HUES6 (cell line): ENCODE results near the gene OTOF.

Source experiments
- H3K27ac ChIP-seq: 2 replicates; pipeline ENCODE4 v1.7.0; 2013; ENCODE audit warnings: low read depth, mild to moderate bottlenecking, low read length, inconsistent platforms
- H3K27me3 ChIP-seq: 2 replicates; pipeline ENCODE4 v1.6.1; 2013; ENCODE audit warnings: low read length; ENCODE audit not compliant: control insufficient read depth, insufficient read depth
- H3K36me3 ChIP-seq: 2 replicates; pipeline ENCODE4 v1.6.1; 2013; ENCODE audit warnings: low read length; ENCODE audit not compliant: control insufficient read depth, insufficient read depth
- H3K4me1 ChIP-seq: 2 replicates; pipeline ENCODE4 v1.6.1; 2013; ENCODE audit warnings: low read length; ENCODE audit not compliant: control insufficient read depth, insufficient read depth
- H3K4me3 ChIP-seq: 2 replicates; pipeline ENCODE4 v1.5.1; 2013; ENCODE audit warnings: low read depth, low read length
- H3K9ac ChIP-seq: one replicate; pipeline ENCODE4 v1.6.1; 2013; ENCODE audit warnings: mild to moderate bottlenecking, low read length
- H3K9me3 ChIP-seq: 2 replicates; pipeline ENCODE4 v1.6.1; 2013; ENCODE audit warnings: low read depth, low read length; ENCODE audit not compliant: control insufficient read depth, insufficient read depth

OTOF gene

GRCh38 chr2:26429779-26430578 lies 47.9 kb downstream of the OTOF start:
- Histone ChIP-seq H3K4me1 (no peaks in the 10 kb centered on the region), H3K36me3 (no peaks in the 10 kb centered on the region), H3K4me3 (no peak overlapping the region), H3K27ac (no peak overlapping the region), H3K27me3 (no peaks in the 10 kb centered on the region), H3K9me3 (no peaks in the 10 kb centered on the region), H3K9ac (no peak overlapping the region)

- Histone ChIP-seq H3K9ac (no peak overlapping the region), H3K4me3 (no peak overlapping the region), H3K27me3 (no peaks in the 10 kb centered on the region), H3K9me3 (no peaks in the 10 kb centered on the region), H3K27ac (no peak overlapping the region), H3K36me3 (no peaks in the 10 kb centered on the region), H3K4me1 (no peaks in the 10 kb centered on the region)
These were observed 49.1 kb downstream of the OTOF start for GRCh38 chr2:26428846-26429245.

GRCh38 chr2:26424221-26424620 lies 53.7 kb downstream of the OTOF start:
- Histone ChIP-seq H3K4me1 (peaks cover 4% of the 10 kb centered on the region; the same call in 1 of the 2 replicates), H3K9ac (no peak overlapping the region), H3K36me3 (no peaks in the 10 kb centered on the region), H3K27ac (no peak overlapping the region), H3K4me3 (no peak overlapping the region), H3K27me3 (no peaks in the 10 kb centered on the region), H3K9me3 (no peaks in the 10 kb centered on the region)

- Histone ChIP-seq H3K9ac (no peak overlapping the region), H3K36me3 (no peaks in the 10 kb centered on the region), H3K27me3 (no peaks in the 10 kb centered on the region), H3K4me1 (peaks cover 4% of the 10 kb centered on the region; the same call in 1 of the 2 replicates), H3K27ac (no peak overlapping the region), H3K9me3 (no peaks in the 10 kb centered on the region), H3K4me3 (no peak overlapping the region)
These were observed 54.2 kb downstream of the OTOF start for GRCh38 chr2:26423750-26424149.

- Histone ChIP-seq H3K27me3 (no peaks in the 10 kb centered on the region), H3K36me3 (no peaks in the 10 kb centered on the region), H3K27ac (no peak overlapping the region), H3K9ac (no peak overlapping the region), H3K9me3 (no peaks in the 10 kb centered on the region), H3K4me3 (no peak overlapping the region), H3K4me1 (peaks cover 4% of the 10 kb centered on the region; the same call in 1 of the 2 replicates)
These were observed 54.8 kb downstream of the OTOF start for GRCh38 chr2:26422947-26423629.

- no peak overlapping the region for H3K27ac ChIP-seq
- no peaks in the 10 kb centered on the region for H3K36me3 ChIP-seq
These were observed 56.0 kb downstream of the OTOF start for GRCh38 chr2:26421961-26422360.

GRCh38 chr2:26414311-26414710 lies 63.6 kb downstream of the OTOF start:
- Histone ChIP-seq H3K27me3 (no peaks in the 10 kb centered on the region), H3K4me3 (no peak overlapping the region), H3K9me3 (no peaks in the 10 kb centered on the region), H3K4me1 (no peaks in the 10 kb centered on the region), H3K36me3 (no peaks in the 10 kb centered on the region), H3K9ac (no peak overlapping the region), H3K27ac (no peak overlapping the region)

More at GRCh38 chr2:26421961-26422360, 56.0 kb downstream of the OTOF start:
- Histone ChIP-seq H3K9ac (no peak overlapping the region), H3K4me3 (no peak overlapping the region), H3K27me3 (no peaks in the 10 kb centered on the region), H3K9me3 (no peaks in the 10 kb centered on the region), H3K4me1 (peaks cover 4% of the 10 kb centered on the region; the same call in 1 of the 2 replicates)

GRCh38 chr2:26412091-26412673 lies 65.7 kb downstream of the OTOF start:
- H3K27ac ChIP-seq, result no peak overlapping the region
- H3K4me1 ChIP-seq, result no peaks in the 10 kb centered on the region
- no peak overlapping the region for H3K4me3 ChIP-seq
- H3K27me3 ChIP-seq, result no peaks in the 10 kb centered on the region
- H3K9ac ChIP-seq, result no peak overlapping the region
- H3K9me3 ChIP-seq, result no peaks in the 10 kb centered on the region
- H3K36me3 ChIP-seq, result no peaks in the 10 kb centered on the region

GRCh38 chr2:26411419-26411818 lies 66.5 kb downstream of the OTOF start:
- Histone ChIP-seq H3K27ac (no peak overlapping the region), H3K9me3 (no peaks in the 10 kb centered on the region), H3K36me3 (no peaks in the 10 kb centered on the region), H3K4me1 (no peaks in the 10 kb centered on the region), H3K4me3 (no peak overlapping the region), H3K9ac (no peak overlapping the region), H3K27me3 (no peaks in the 10 kb centered on the region)

- H3K27ac ChIP-seq, result no peak overlapping the region
- H3K4me1 ChIP-seq, result no peaks in the 10 kb centered on the region
- H3K9me3 ChIP-seq, result no peaks in the 10 kb centered on the region
- no peaks in the 10 kb centered on the region for H3K27me3 ChIP-seq
- H3K36me3 ChIP-seq, result no peaks in the 10 kb centered on the region
- no peak overlapping the region for H3K4me3 ChIP-seq
- no peak overlapping the region for H3K9ac ChIP-seq
These were observed 67.1 kb downstream of the OTOF start for GRCh38 chr2:26410764-26411243.

- H3K4me3 ChIP-seq, result no peak overlapping the region
- no peaks in the 10 kb centered on the region for H3K36me3 ChIP-seq
- H3K9me3 ChIP-seq, result no peaks in the 10 kb centered on the region
- no peak overlapping the region for H3K9ac ChIP-seq
- H3K27ac ChIP-seq, result no peak overlapping the region
- H3K4me1 ChIP-seq, result no peaks in the 10 kb centered on the region
- no peaks in the 10 kb centered on the region for H3K27me3 ChIP-seq
These were observed 68.1 kb downstream of the OTOF start for GRCh38 chr2:26409785-26410184.
